ENCODE data around the gene PRM1.

Gene PRM1

GRCh38 chr16:11270602-11271162, 10.4 kb downstream of the PRM1 start:
- ChIA-PET POLR2A (no interaction called here), CTCF (interaction anchor here (0.9 kb wide), 1 partner anchor 27 kb away, joined by 3 read pairs; no protein-coding TSS in a partner anchor)
- TF ChIP-seq LEF1 (IDR thresholded peaks at IDR 0.05; ENCODE audit: borderline replicate concordance) (no peak), TARDBP (IDR thresholded peaks at IDR 0.05) (no peak), ZNF384 (IDR thresholded peaks at IDR 0.05) (no peak), L3MBTL2 (conservative IDR thresholded peaks at IDR 0.05) (no peak), ELF4 (IDR thresholded peaks at IDR 0.05) (no peak), CTBP1 (IDR thresholded peaks at IDR 0.05; ENCODE audit: borderline replicate concordance) (no peak), PKNOX1 (IDR thresholded peaks at IDR 0.05) (no peak), HDGF (IDR thresholded peaks at IDR 0.05; ENCODE audit: borderline replicate concordance) (no peak), SUZ12 (IDR thresholded peaks at IDR 0.05) (no peak), FOXM1 (IDR thresholded peaks at IDR 0.05; ENCODE audit: borderline replicate concordance) (no peak), SP1 (IDR thresholded peaks at IDR 0.05) (no peak), FOXA1 (IDR thresholded peaks at IDR 0.05) (no peak), ARNT (IDR thresholded peaks at IDR 0.05) (no peak), BHLHE40 (IDR thresholded peaks at IDR 0.05; ENCODE audit: borderline replicate concordance) (no peak)
- DNase-seq (ENCODE audit: extremely low spot score) = no peak

GRCh38 chr16:11268921-11269375, 12.2 kb downstream of the PRM1 start, which contains the start of gene TNP2:
Gene TNP2 (minus strand): TSS chr16:11269325. CDS start chr16:11269262, 63 bp downstream.
- ChIA-PET POLR2A (interaction anchor here (1.2 kb wide), 1 partner anchor 13 kb away, joined by 4 read pairs; the partner anchor contains the start of gene SOCS1), CTCF (interaction anchor here (0.6 kb wide), 1 partner anchor 12 kb away, joined by 3 read pairs; no protein-coding TSS in a partner anchor)
- no peak for TF ChIP-seq SP1 (IDR thresholded peaks at IDR 0.05)
- no peak for TF ChIP-seq ARNT (IDR thresholded peaks at IDR 0.05)
- TF ChIP-seq PKNOX1 (IDR thresholded peaks at IDR 0.05) = no peak
- TF ChIP-seq ZNF384 (IDR thresholded peaks at IDR 0.05) = no peak
- TF ChIP-seq LEF1 (IDR thresholded peaks at IDR 0.05; ENCODE audit: borderline replicate concordance) = no peak
- TF ChIP-seq TARDBP (IDR thresholded peaks at IDR 0.05) = no peak
- TF ChIP-seq FOXM1 (IDR thresholded peaks at IDR 0.05; ENCODE audit: borderline replicate concordance) = no peak
- no peak for TF ChIP-seq ELF4 (IDR thresholded peaks at IDR 0.05)
- no peak for TF ChIP-seq CTBP1 (IDR thresholded peaks at IDR 0.05; ENCODE audit: borderline replicate concordance)
- no peak for TF ChIP-seq BHLHE40 (IDR thresholded peaks at IDR 0.05; ENCODE audit: borderline replicate concordance)
- TF ChIP-seq L3MBTL2 (conservative IDR thresholded peaks at IDR 0.05) = no peak
- TF ChIP-seq HDGF (IDR thresholded peaks at IDR 0.05; ENCODE audit: borderline replicate concordance) = no peak
- TF ChIP-seq FOXA1 (IDR thresholded peaks at IDR 0.05) = no peak
- no peak for TF ChIP-seq SUZ12 (IDR thresholded peaks at IDR 0.05)
- TF ChIP-seq FOXK2 (IDR thresholded peaks at IDR 0.05) = no peak
- no peak for TF ChIP-seq NFRKB (IDR thresholded peaks at IDR 0.05)
- DNase-seq (ENCODE audit: extremely low spot score) = no peak

- no peak for DNase-seq (ENCODE audit: extremely low spot score)
- ChIA-PET CTCF (no interaction called here), POLR2A (no interaction called here)
- TF ChIP-seq TARDBP (IDR thresholded peaks at IDR 0.05) (no peak), FOXM1 (IDR thresholded peaks at IDR 0.05; ENCODE audit: borderline replicate concordance) (no peak), L3MBTL2 (conservative IDR thresholded peaks at IDR 0.05) (no peak), FOXA1 (IDR thresholded peaks at IDR 0.05) (no peak), ELF4 (IDR thresholded peaks at IDR 0.05) (no peak), HDGF (IDR thresholded peaks at IDR 0.05; ENCODE audit: borderline replicate concordance) (no peak), CTBP1 (IDR thresholded peaks at IDR 0.05; ENCODE audit: borderline replicate concordance) (no peak), FOXK2 (IDR thresholded peaks at IDR 0.05) (no peak), BHLHE40 (IDR thresholded peaks at IDR 0.05; ENCODE audit: borderline replicate concordance) (no peak), NFRKB (IDR thresholded peaks at IDR 0.05) (no peak), ARNT (IDR thresholded peaks at IDR 0.05) (no peak), SP1 (IDR thresholded peaks at IDR 0.05) (no peak), ZNF384 (IDR thresholded peaks at IDR 0.05) (no peak)
Measured at GRCh38 chr16:11265124-11265523, 16.0 kb downstream of the PRM1 start.

GRCh38 chr16:11264155-11264832, 16.8 kb downstream of the PRM1 start:
- ChIA-PET CTCF (no interaction called here), POLR2A (no interaction called here)
- no peak for DNase-seq (ENCODE audit: extremely low spot score)
- TF ChIP-seq ARNT (IDR thresholded peaks at IDR 0.05) = no peak
- TF ChIP-seq HDGF (IDR thresholded peaks at IDR 0.05; ENCODE audit: borderline replicate concordance) = no peak
- no peak for TF ChIP-seq L3MBTL2 (conservative IDR thresholded peaks at IDR 0.05)
- no peak for TF ChIP-seq LEF1 (IDR thresholded peaks at IDR 0.05; ENCODE audit: borderline replicate concordance)
- no peak for TF ChIP-seq SUZ12 (IDR thresholded peaks at IDR 0.05)
- no peak for TF ChIP-seq BHLHE40 (IDR thresholded peaks at IDR 0.05; ENCODE audit: borderline replicate concordance)
- TF ChIP-seq PKNOX1 (IDR thresholded peaks at IDR 0.05) = no peak
- no peak for TF ChIP-seq FOXK2 (IDR thresholded peaks at IDR 0.05)
- TF ChIP-seq FOXM1 (IDR thresholded peaks at IDR 0.05; ENCODE audit: borderline replicate concordance) = no peak

- no peak for TF ChIP-seq BHLHE40 (IDR thresholded peaks at IDR 0.05; ENCODE audit: borderline replicate concordance)
- no peak for TF ChIP-seq NFRKB (IDR thresholded peaks at IDR 0.05)
- TF ChIP-seq HDGF (IDR thresholded peaks at IDR 0.05; ENCODE audit: borderline replicate concordance) = no peak
- TF ChIP-seq FOXA1 (IDR thresholded peaks at IDR 0.05) = no peak
- POLR2A ChIA-PET = no interaction called here
- CTCF ChIA-PET = no interaction called here
- DNase-seq (ENCODE audit: extremely low spot score) = no peak
Measured at GRCh38 chr16:11263737-11264136, 17.4 kb downstream of the PRM1 start.

- ChIA-PET POLR2A (no interaction called here), CTCF (no interaction called here)
- TF ChIP-seq ELF4 (IDR thresholded peaks at IDR 0.05) (no peak), ZNF384 (IDR thresholded peaks at IDR 0.05) (no peak), TARDBP (IDR thresholded peaks at IDR 0.05) (no peak), NFRKB (IDR thresholded peaks at IDR 0.05) (no peak), HDGF (IDR thresholded peaks at IDR 0.05; ENCODE audit: borderline replicate concordance) (no peak), BHLHE40 (IDR thresholded peaks at IDR 0.05; ENCODE audit: borderline replicate concordance) (no peak), SP1 (IDR thresholded peaks at IDR 0.05) (no peak), FOXK2 (IDR thresholded peaks at IDR 0.05) (no peak), ARNT (IDR thresholded peaks at IDR 0.05) (no peak), PKNOX1 (IDR thresholded peaks at IDR 0.05) (no peak), FOXA1 (IDR thresholded peaks at IDR 0.05) (no peak), FOXM1 (IDR thresholded peaks at IDR 0.05; ENCODE audit: borderline replicate concordance) (no peak), LEF1 (IDR thresholded peaks at IDR 0.05; ENCODE audit: borderline replicate concordance) (no peak), SUZ12 (IDR thresholded peaks at IDR 0.05) (no peak), CTBP1 (IDR thresholded peaks at IDR 0.05; ENCODE audit: borderline replicate concordance) (no peak)
Measured at GRCh38 chr16:11262915-11263314, 18.2 kb downstream of the PRM1 start.

More at GRCh38 chr16:11262915-11263314, 18.2 kb downstream of the PRM1 start:
- no peak for DNase-seq (ENCODE audit: extremely low spot score)
